ENCODE results near the gene SCN5A. TPM values are rescaled to one million over a fixed set of nuclear protein-coding genes. Genes with fewer than 3 reads are reported as not detected.

Gene SCN5A
- total RNA-seq, 2 donors from 2014 or later, result 102 to 118 TPM

GRCh38 chr3:38516669-38517068 is 132.8 kb downstream of the SCN5A start:
- Histone ChIP-seq H3K36me3 (peaks cover 39% of the 10 kb centered on the region), H3K27ac (no peak overlapping the region), H3K4me3 (no peak overlapping the region), H3K27me3 (no peaks in the 10 kb centered on the region), H3K9me3 (peaks cover 0 to 8% of the 10 kb centered on the region in 2 donors), H3K4me1 (peaks cover 0 to 14% of the 10 kb centered on the region in 2 donors)
- TF ChIP-seq CTCF (IDR thresholded peaks at IDR 0.05), result no peak
- no peak for DNase-seq (ENCODE audit: low spot score)

- H3K27ac ChIP-seq, result no peak overlapping the region
- H3K9me3 ChIP-seq, result peaks cover 0 to 8% of the 10 kb centered on the region in 2 donors
- TF ChIP-seq CTCF (IDR thresholded peaks at IDR 0.05), result no peak
- no peak overlapping the region for H3K4me3 ChIP-seq
- no peak for DNase-seq (ENCODE audit: low spot score)
- peaks cover 0 to 8% of the 10 kb centered on the region in 2 donors for H3K4me1 ChIP-seq
- H3K27me3 ChIP-seq, result no peaks in the 10 kb centered on the region
- peaks cover 48% of the 10 kb centered on the region for H3K36me3 ChIP-seq
Measured at GRCh38 chr3:38515367-38515766, 134.1 kb downstream of the SCN5A start.

GRCh38 chr3:38511546-38511945 is 137.9 kb downstream of the SCN5A start:
- peaks cover 77% of the 10 kb centered on the region for H3K36me3 ChIP-seq
- TF ChIP-seq CTCF (IDR thresholded peaks at IDR 0.05), result no peak

GRCh38 chr3:38510631-38511030 is 138.9 kb downstream of the SCN5A start:
- Histone ChIP-seq H3K4me1 (no peaks in the 10 kb centered on the region), H3K27ac (no peak overlapping the region), H3K27me3 (no peaks in the 10 kb centered on the region), H3K36me3 (peaks cover 75% of the 10 kb centered on the region), H3K9me3 (no peaks in the 10 kb centered on the region), H3K4me3 (no peak overlapping the region)
- TF ChIP-seq CTCF (IDR thresholded peaks at IDR 0.05), result no peak
- no peak for DNase-seq (ENCODE audit: low spot score)

More at GRCh38 chr3:38511546-38511945, 137.9 kb downstream of the SCN5A start:
- H3K4me3 ChIP-seq, result no peak overlapping the region
- peaks cover 0 to 4% of the 10 kb centered on the region in 2 donors for H3K9me3 ChIP-seq
- H3K27ac ChIP-seq, result no peak overlapping the region
- H3K27me3 ChIP-seq, result no peaks in the 10 kb centered on the region
- no peaks in the 10 kb centered on the region for H3K4me1 ChIP-seq
- DNase-seq (ENCODE audit: low spot score), result no peak

- no peak for TF ChIP-seq CTCF (IDR thresholded peaks at IDR 0.05)
- H3K9me3 ChIP-seq, result no peaks in the 10 kb centered on the region
Measured at GRCh38 chr3:38509732-38510131, 139.8 kb downstream of the SCN5A start.

GRCh38 chr3:38507120-38507519 is 142.4 kb downstream of the SCN5A start:
- Histone ChIP-seq H3K36me3 (peaks cover 77% of the 10 kb centered on the region), H3K27me3 (no peaks in the 10 kb centered on the region), H3K4me1 (no peaks in the 10 kb centered on the region), H3K4me3 (no peak overlapping the region), H3K27ac (no peak overlapping the region), H3K9me3 (no peaks in the 10 kb centered on the region)
- DNase-seq (ENCODE audit: low spot score), result no peak
- TF ChIP-seq CTCF (IDR thresholded peaks at IDR 0.05), result no peak

More at GRCh38 chr3:38509732-38510131, 139.8 kb downstream of the SCN5A start:
- no peaks in the 10 kb centered on the region for H3K4me1 ChIP-seq
- H3K27ac ChIP-seq, result no peak overlapping the region
- no peaks in the 10 kb centered on the region for H3K27me3 ChIP-seq
- H3K36me3 ChIP-seq, result peaks cover 75% of the 10 kb centered on the region
- DNase-seq (ENCODE audit: low spot score), result no peak
- H3K4me3 ChIP-seq, result no peak overlapping the region

Measured in right atrium auricular region (tissue), 2 donors.